H4 (cell line): ENCODE data around the gene PPAT. TPM values are rescaled to one million over a fixed set of nuclear protein-coding genes. Genes with fewer than 3 reads are reported as not detected.
"Not testable (repeated sequence)": the region's sequence is repeated elsewhere in the genome, so short reads cannot be mapped to it uniquely, and the experiment has no call there.

Experiments used
- DNase-seq: peaks from one replicate; pipeline ENCODE4 v3.0.0-alpha.2; 2015; ENCODE audit warnings: low spot score
- total RNA-seq: library from RNA; depleted of rRNA; stranded (reverse); fragments of >200 nt; shearing (Covaris generic); gene quantifications from 2 replicates; pipeline ENCODE4 v1.2.3, GENCODE V29; 2014; rRNA removed

The PPAT gene
- total RNA-seq, 1 experiment from 2014 or later: 22.3 TPM

DNA sequence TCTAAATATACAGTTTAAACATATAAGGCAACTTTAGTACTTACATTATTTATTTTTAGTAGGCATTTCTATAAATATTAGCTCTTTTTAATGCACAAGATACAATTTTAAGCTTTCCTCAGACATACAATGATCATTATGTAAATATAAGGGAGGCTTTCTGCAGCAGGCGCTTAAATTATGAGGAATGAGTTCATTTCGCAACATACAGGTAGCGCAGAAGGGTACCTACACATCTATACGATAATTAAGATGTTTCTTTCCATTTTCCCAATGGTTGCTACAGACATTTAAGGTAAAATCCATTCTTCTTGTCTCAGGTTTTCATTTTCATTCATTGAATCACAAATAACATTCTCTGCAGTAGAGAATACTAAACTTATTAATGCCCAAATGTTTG, 49.3 kb downstream of the PPAT start:
- DNase-seq: no peak

DNA sequence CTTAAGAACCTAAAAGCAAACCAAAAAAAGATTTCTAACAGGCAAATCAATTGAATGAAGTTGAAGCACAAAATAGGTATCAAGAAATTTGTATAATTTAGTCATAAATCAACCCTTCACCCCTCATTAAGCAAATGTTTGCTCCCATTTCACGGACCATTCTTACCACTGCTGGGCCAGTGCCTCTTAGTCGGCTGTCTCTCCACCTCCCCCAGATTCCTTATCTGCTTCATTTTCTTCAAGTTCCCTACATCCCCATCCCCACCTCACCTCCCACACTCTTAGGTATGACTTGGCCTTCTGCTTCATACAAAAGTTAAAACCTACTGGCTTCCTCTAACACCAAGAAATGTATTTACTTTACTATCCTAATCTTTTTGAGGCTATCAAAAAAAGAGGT, 60.0 kb downstream of the PPAT start:
- DNase-seq: no peak

DNA sequence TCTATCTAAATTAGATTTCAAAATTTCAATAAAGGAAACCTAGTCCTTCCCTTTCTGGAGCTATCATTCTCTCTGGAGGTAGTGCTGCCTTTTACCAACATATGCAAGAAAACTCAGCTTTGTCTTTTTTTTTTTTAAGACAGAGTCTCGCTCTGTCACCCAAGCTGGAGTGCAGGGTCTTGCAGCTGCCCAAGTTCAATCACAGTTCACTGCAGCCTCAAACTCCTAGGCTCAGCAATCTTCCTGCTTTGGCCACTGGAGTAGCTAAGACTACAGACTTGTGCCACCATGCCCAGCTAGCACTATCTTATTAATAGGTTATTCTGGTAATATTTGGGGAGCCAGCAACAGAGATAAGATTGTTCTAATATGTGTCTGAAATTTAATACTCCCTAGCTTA, 60.5 kb downstream of the PPAT start:
- no peak for DNase-seq

DNA sequence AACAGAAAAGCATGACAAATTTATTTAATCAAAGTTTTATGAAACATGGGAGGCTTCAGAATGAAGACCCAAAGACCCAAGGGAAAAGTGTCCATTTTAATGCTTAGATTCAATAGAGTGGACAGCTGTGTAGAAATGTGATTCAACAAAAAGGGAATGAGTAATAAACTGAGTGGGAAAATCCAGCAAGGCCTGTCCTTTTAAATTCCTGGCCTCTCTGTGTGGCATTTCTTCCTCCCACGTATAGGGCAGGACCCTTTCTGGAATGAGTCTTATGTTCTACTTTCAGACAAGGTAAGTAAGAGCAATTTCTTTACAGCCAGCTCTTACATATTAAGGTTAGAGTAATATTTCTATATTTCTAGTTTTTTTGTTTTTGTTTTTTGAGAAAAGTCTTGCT, 62.6 kb downstream of the PPAT start:
- DNase-seq: no peak

DNA sequence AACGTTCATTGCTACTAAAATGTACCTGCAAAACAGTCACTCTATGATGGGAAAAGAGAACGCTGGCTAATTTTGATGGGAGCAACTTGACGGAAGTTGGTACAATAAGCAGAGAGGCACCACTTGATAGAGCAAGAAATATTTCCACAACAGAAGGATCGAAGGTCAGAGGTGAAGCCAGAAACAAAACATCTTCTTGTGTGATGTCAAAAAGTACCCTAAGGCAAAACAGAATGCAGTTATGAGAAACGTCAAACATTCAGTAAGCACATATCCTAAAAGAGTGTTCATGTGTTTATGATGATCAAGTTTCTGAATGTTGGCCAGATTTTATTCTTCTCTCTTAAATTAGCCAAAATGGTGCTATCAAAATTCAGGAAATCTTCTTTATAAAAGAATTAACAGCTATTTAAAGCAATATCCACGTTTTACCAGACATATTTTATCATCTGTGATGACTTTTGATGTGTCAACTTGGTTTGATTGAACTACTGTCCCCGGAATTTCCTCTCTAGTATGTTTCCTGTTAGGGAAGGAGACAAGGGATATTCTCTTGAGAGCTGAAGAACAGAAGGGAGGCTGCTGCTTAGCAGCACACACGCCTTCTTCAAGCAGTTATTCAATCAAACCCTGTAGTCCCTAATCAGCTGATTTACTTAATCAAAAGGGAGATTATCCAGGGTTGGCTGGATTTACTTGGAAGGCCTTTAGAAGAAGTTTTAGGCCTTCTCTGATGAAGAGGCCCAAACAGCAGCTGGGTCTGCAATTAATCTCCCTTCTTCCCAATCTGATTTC, 63.8 kb downstream of the PPAT start:
- no peak for DNase-seq

DNA sequence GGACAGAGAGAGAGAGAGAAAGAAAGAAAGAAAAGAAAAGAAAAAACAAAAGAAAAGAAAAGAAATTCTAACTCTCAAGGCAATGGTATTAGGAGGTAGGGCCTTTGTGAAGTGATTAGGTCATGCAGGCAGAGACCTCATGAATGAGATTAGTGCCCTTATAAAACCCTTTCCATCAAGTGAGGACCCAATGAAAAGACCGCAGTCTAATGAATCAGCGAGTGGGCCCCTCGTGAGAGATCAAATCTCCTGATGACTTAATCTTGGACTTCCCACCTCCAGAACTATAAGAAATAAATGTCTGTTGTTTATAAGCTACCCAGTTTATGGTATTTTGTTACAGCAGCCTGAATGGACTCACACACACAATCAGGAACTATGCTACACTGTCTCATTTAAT, 65.0 kb downstream of the PPAT start:
- no peak for DNase-seq

DNA sequence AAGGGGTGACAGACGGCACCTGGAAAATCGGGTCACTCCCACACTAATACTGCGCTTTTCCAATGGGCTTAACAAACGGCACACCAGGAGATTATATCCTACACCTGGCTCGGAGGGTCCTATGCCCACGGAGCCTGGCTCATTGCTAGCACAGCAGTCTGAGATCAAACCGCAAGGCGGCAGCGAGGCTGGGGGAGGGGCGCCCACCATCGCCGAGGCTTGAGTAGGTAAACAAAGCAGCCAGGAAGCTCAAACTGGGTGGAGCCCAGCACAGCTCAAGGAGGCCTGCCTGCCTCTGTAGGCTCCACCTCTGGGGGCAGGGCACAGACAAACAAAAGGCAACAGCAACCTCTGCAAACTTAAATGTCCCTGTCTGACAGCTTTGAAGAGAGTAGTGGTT, 72.4 kb downstream of the PPAT start:
- DNase-seq: not testable (repeated sequence)

DNA sequence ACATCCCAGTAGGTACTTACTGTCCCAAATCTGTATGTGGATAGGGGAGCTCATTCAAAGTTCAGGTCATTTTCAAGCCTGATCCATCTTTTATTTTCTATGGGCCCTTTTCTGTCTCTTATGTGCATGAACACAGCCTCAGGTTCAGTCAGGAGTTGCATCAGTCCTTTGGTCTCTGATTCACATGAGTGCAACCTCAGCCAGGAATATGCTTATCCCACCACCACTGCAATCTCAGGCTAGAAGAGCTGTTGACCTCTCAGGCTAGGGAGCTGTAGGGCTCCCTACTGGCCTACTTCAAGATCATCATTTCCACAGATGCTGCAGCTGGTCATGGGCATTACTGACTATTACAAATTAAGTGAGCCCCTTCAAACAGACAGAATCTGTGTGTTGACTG, 75.3 kb downstream of the PPAT start:
- DNase-seq: no peak

DNA sequence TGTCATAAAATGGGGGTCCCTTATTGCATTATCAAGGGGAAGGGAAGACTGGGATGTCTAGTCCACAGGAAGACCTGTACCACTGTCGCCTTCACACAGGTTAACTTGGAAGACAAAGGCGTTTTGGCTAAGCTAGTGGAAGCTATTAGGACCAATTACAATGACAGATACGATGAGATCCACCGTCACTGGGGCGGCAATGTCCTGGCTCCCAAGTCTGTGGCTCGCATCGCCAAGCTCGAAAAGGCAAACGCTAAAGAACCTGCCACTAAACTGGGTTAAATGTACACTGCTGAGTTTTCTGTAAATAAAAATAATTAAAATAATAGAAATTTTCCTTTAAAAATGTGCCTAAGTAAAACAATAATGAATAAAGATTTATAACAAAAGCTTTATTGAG, 78.8 kb downstream of the PPAT start:
- no peak for DNase-seq

DNA sequence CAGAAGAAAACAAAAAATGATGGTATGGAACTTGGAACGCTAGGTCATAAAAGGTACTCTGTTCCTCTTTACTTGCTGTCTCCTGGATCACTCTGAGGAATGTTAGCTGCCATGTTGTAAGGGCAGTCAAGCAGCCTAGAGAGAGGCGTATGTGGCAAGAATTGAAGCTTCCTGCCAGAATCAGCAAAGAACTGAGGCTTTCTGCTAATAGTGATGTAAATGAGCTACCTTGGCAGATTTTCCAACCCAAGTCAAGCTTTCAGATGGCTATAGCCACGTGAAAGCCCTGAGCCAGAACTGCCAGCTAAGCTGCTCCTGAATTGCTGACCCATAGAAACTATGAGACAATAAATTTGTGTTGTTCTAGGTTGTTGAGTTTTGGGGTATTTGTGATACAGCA, 86.8 kb downstream of the PPAT start:
- no peak for DNase-seq

DNA sequence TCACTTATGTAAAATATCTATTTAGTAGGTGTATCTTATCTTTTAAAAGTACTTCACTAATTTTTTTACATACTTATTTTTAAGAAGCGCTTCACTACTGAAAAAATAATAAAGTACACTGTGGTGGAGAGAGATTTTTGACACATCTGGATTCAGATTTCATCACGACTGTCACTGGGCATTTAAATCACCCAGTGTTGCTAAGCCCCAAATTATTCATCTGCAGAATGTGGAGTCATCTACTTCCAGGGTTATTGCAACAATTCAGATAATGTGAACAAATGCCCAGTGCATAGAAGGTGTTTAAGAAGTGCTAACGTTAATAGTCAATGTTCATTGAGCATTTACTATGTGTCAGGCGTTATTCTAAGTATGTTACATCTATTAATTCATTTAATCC, 90.0 kb downstream of the PPAT start:
- DNase-seq: no peak

Other genes with a start within 250 kb of the PPAT start
- 6.6 and 15.0 TPM in 2 replicates for gene AASDH, start 48.1 kb downstream of the PPAT start, total RNA-seq
- 116 and 158 TPM in 2 replicates for gene PAICS, start 645 bp upstream of the PPAT start, total RNA-seq
- gene SRP72, start 32.0 kb upstream of the PPAT start, total RNA-seq: 51.1 and 69.6 TPM in 2 replicates
- gene ARL9, start 70.2 kb upstream of the PPAT start, total RNA-seq: not detected in 2 replicates
- gene HOPX, start 245.7 kb upstream of the PPAT start, total RNA-seq: not detected in 2 replicates